ENCODE measurements around the gene CD200. TPM values are rescaled to one million over a fixed set of nuclear protein-coding genes. Genes with fewer than 3 reads are reported as not detected.

CD200 gene
- total RNA-seq, 4 donors from 2014 or later = 0.27 to 0.76 (median 0.36) TPM

DNA sequence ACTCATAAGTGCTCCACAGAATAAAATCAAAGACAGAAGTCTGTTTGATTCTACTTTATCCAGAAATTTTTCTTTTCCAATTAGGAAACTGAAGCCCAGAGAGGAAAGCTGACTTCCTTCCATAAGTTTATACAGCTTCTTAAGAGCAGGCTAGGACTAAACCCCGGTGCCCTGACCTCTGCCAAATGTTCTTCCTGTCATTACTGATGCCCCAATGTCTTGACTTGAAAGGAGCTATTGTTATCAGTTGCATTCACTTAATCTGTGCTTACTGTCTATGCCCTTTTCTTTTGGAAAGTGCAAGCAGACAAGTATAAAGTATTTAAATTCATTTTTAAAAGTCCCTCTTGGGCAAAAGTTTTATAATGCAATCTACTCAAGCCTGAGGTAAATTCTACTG is 18.1 kb downstream of the CD200 start:
- intact Hi-C loops (cut with DNase I; ENCODE audit: low total_unique reads) = no loop called here
- Histone ChIP-seq H3K9me3 (no peaks in the 10 kb centered on the region), H3K27ac (no peak overlapping the region), H3K27me3 (no peaks in the 10 kb centered on the region), H3K4me1 (no peaks in the 10 kb centered on the region), H3K4me3 (no peak overlapping the region), H3K36me3 (no peaks in the 10 kb centered on the region)
- no peak for ATAC-seq
- no peak for DNase-seq
- in situ Hi-C loops (cut with MboI; ENCODE audit: low sequenced_read_pairs in 4 of 4) = no loop called here
- TF ChIP-seq, protein P1, sequence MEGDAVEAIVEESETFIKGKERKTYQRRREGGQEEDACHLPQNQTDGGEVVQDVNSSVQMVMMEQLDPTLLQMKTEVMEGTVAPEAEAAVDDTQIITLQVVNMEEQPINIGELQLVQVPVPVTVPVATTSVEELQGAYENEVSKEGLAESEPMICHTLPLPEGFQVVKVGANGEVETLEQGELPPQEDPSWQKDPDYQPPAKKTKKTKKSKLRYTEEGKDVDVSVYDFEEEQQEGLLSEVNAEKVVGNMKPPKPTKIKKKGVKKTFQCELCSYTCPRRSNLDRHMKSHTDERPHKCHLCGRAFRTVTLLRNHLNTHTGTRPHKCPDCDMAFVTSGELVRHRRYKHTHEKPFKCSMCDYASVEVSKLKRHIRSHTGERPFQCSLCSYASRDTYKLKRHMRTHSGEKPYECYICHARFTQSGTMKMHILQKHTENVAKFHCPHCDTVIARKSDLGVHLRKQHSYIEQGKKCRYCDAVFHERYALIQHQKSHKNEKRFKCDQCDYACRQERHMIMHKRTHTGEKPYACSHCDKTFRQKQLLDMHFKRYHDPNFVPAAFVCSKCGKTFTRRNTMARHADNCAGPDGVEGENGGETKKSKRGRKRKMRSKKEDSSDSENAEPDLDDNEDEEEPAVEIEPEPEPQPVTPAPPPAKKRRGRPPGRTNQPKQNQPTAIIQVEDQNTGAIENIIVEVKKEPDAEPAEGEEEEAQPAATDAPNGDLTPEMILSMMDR (IDR thresholded peaks at IDR 0.05 in 4 of 5, conservative IDR thresholded peaks at IDR 0.05 in 1 of 5) = no peak
- TF ChIP-seq POLR2A (IDR thresholded peaks at IDR 0.05) = no peak

GRCh38 chr3:112351823-112352222 is 18.9 kb downstream of the CD200 start:
- Histone ChIP-seq H3K27ac (no peak overlapping the region), H3K36me3 (no peaks in the 10 kb centered on the region), H3K4me1 (no peaks in the 10 kb centered on the region), H3K9me3 (no peaks in the 10 kb centered on the region), H3K27me3 (no peaks in the 10 kb centered on the region), H3K4me3 (no peak overlapping the region)
- TF ChIP-seq, protein P1 (IDR thresholded peaks at IDR 0.05 in 4 of 5, conservative IDR thresholded peaks at IDR 0.05 in 1 of 5) = no peak
- no peak for TF ChIP-seq POLR2A (IDR thresholded peaks at IDR 0.05)
- ATAC-seq = no peak
- intact Hi-C loops (cut with DNase I; ENCODE audit: low total_unique reads) (no loop called here), in situ Hi-C loops (cut with MboI; ENCODE audit: low sequenced_read_pairs in 4 of 4) (no loop called here)
- no peak for DNase-seq

GRCh38 chr3:112352720-112353119 is 19.8 kb downstream of the CD200 start:
- no peak overlapping the region for H3K4me3 ChIP-seq
- in situ Hi-C loops (cut with MboI; ENCODE audit: low sequenced_read_pairs in 4 of 4) = no loop called here
- H3K9me3 ChIP-seq = no peaks in the 10 kb centered on the region
- intact Hi-C loops (cut with DNase I; ENCODE audit: low total_unique reads) = no loop called here
- ATAC-seq (no peak), DNase-seq (no peak)
- H3K4me1 ChIP-seq = no peaks in the 10 kb centered on the region
- H3K36me3 ChIP-seq = no peaks in the 10 kb centered on the region
- TF ChIP-seq POLR2A (IDR thresholded peaks at IDR 0.05) = no peak
- TF ChIP-seq, protein P1 (IDR thresholded peaks at IDR 0.05 in 4 of 5, conservative IDR thresholded peaks at IDR 0.05 in 1 of 5) = no peak
- peak overlapping the region in 1 of 4 donors; percentile 19 for H3K27ac ChIP-seq
- H3K27me3 ChIP-seq = no peaks in the 10 kb centered on the region

GRCh38 chr3:112353365-112353764 is 20.4 kb downstream of the CD200 start:
- TF ChIP-seq, protein P1 (IDR thresholded peaks at IDR 0.05 in 4 of 5, conservative IDR thresholded peaks at IDR 0.05 in 1 of 5) = no peak
- TF ChIP-seq POLR2A (IDR thresholded peaks at IDR 0.05) = no peak
- in situ Hi-C loops (cut with MboI; ENCODE audit: low sequenced_read_pairs in 4 of 4) (no loop called here), intact Hi-C loops (cut with DNase I; ENCODE audit: low total_unique reads) (no loop called here)
- Histone ChIP-seq H3K27ac (peak overlapping the region in 2 of 4 donors; percentile 2 to 19), H3K4me1 (no peaks in the 10 kb centered on the region), H3K27me3 (no peaks in the 10 kb centered on the region), H3K9me3 (no peaks in the 10 kb centered on the region), H3K4me3 (no peak overlapping the region), H3K36me3 (no peaks in the 10 kb centered on the region)
- no peak for DNase-seq
- no peak for ATAC-seq

DNA sequence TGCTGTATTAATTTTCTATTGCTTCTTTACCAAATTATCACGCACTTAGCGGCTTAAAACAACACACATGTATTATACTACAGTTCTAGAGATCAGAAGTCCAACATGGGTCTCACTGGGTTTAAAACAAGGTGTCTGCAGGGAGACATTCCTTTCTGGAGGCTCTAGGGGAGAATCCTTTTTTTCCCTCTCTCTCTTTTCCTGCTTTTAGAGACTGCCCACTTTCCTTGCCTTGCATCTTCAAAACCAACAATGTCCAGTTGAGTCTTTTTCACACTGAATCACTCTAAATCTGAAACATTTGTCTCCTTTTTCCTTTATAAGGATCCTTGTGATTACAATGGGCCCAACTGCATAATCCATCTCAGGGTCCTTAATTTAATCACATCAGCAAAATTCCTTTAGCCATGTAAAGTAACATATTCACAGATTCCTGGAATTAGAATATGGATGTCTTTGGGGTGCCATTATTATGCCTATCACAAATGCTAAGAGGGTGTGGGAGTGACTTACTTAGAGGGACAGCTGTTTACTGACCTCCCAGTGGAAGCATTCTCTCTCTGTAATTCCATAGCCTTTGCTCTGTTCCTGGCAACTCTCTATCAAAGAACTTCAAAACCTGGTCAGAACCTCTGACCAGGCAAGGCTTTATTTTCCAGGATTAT is 21.8 kb downstream of the CD200 start:
- Histone ChIP-seq H3K36me3 (no peaks in the 10 kb centered on the region), H3K9me3 (no peaks in the 10 kb centered on the region), H3K4me3 (no peak overlapping the region), H3K27me3 (no peaks in the 10 kb centered on the region), H3K27ac (peak overlapping the region in 1 of 4 donors; percentile 19), H3K4me1 (no peaks in the 10 kb centered on the region)
- no peak for DNase-seq
- ATAC-seq = no peak
- TF ChIP-seq POLR2A (IDR thresholded peaks at IDR 0.05) = no peak
- TF ChIP-seq, protein P1 (IDR thresholded peaks at IDR 0.05 in 4 of 5, conservative IDR thresholded peaks at IDR 0.05 in 1 of 5) = no peak
- intact Hi-C loops (cut with DNase I; ENCODE audit: low total_unique reads) (no loop called here), in situ Hi-C loops (cut with MboI; ENCODE audit: low sequenced_read_pairs in 4 of 4) (no loop called here)

All from gastrocnemius medialis (tissue), 4 donors.